HepG2 (cell line): ENCODE results near the gene OR4N2. TPM values are rescaled to one million over a fixed set of nuclear protein-coding genes. Genes with fewer than 3 reads are reported as not detected.
"Not testable (repeated sequence)": the region's sequence is repeated elsewhere in the genome, so short reads cannot be mapped to it uniquely, and the experiment has no call there.

ENCODE experiments used
- ATAC-seq: fragments of 200-7000 bp; cut with Tn5 transposase; 3 replicates; pipeline ENCODE4 v1.9.1; 2020; ENCODE audit warnings: mild to moderate bottlenecking, moderate library complexity
- Bru-seq: library from RNA; stranded (reverse); fragments of 400-500 nt; gene quantifications from one replicate; lab custom pipeline; 2021; lab: Mats Ljungman, UMichigan
- BruChase-seq, 2 experiments: library from RNA; stranded (reverse); fragments of 400-500 nt; gene quantifications; one replicate each; lab custom pipeline; 2021; lab: Mats Ljungman, UMichigan
- BruUV-seq: library from RNA; stranded (reverse); fragments of 400-500 nt; replicated peaks from 2 replicates; lab custom pipeline; 2021; lab: Mats Ljungman, UMichigan
- CTCF ChIA-PET: fragments of 300-600 bp; formaldehyde crosslinking; extraction: SDS; loops from one replicate; lab custom pipeline; 2021; ENCODE audit warnings: low total read pairs, inconsistent platforms, low intra/inter-chr PET ratio; lab: Yijun Ruan, JAX
- POLR2A ChIA-PET: fragments of 350-600 bp; sonication (Branson Sonifier 250); formaldehyde crosslinking; loops from one replicate; lab custom pipeline; 2020; ENCODE audit warnings: antibody characterized with exemption, inconsistent platforms; lab: Yijun Ruan, JAX
- DNase-seq: peaks from one replicate; pipeline ENCODE4 v3.0.0-alpha.2; 2015; ENCODE audit warnings: low spot score
- FAIRE-seq: peaks from 3 replicates; lab custom pipeline; 2011; peaks lifted over from hg19 to GRCh38; lab: Jason Lieb, UNC
- H2AFZ ChIP-seq: one replicate; pipeline ENCODE4 v1.6.1; 2011; ENCODE audit warnings: low read length, inconsistent platforms
- H3K27ac ChIP-seq: fragments of 300-600 bp; 3 replicates; pipeline ENCODE4 v1.8.0; 2011; ENCODE audit warnings: mixed run types, mild to moderate bottlenecking, mixed read lengths, low read length, inconsistent platforms; ENCODE audit not compliant: insufficient read depth; ENCODE audit errors: extremely low read length
- H3K27me3 ChIP-seq, 2 experiments: fragments of 200-600 bp in 1 of 2; 2 replicates in 1 of 2; 3 replicates in 1 of 2; pipeline versions ENCODE4 v1.6.0 to v1.8.0; 2011; ENCODE audit warnings: low read length in 2 of 2, mild to moderate bottlenecking in 2 of 2, moderate library complexity in 2 of 2, inconsistent platforms in 1 of 2; ENCODE audit not compliant: insufficient read depth in 2 of 2, control insufficient read depth in 1 of 2
- H3K36me3 ChIP-seq, 2 experiments: fragments of 200-600 bp in 1 of 2; replicated peaks in 1 of 2; 2 replicates in 1 of 2; 3 replicates in 1 of 2; pipeline versions ENCODE4 v1.5.1 to v1.8.0; 2011; ENCODE audit warnings: low read length in 2 of 2, inconsistent platforms in 1 of 2; ENCODE audit not compliant: insufficient read depth in 2 of 2, control insufficient read depth in 1 of 2
- H3K4me1 ChIP-seq: 2 replicates; pipeline ENCODE4 v1.5.1; 2012; ENCODE audit warnings: low read length, inconsistent platforms; ENCODE audit not compliant: insufficient read depth
- H3K4me2 ChIP-seq: 2 replicates; pipeline ENCODE4 v1.6.0; 2011; ENCODE audit warnings: low read depth, low read length, inconsistent platforms
- H3K4me3 ChIP-seq, 3 experiments: fragments of 200-600 bp in 1 of 3; sonication (generic), shearing (Covaris generic) in 1 of 3; replicated peaks in 1 of 3; 2 replicates each; pipeline ENCODE4 v1.5.1; 2011 to 2016; ENCODE audit warnings: low read length in 3 of 3, inconsistent platforms in 2 of 3, low read depth in 2 of 3, mild to moderate bottlenecking in 2 of 3, control low read depth in 1 of 3, mixed read lengths in 1 of 3; ENCODE audit not compliant: insufficient read depth in 1 of 3
- H3K79me2 ChIP-seq: one replicate; pipeline ENCODE4 v1.6.1; 2011; ENCODE audit warnings: low read length, inconsistent platforms; ENCODE audit not compliant: insufficient read depth
- H3K9ac ChIP-seq: 2 replicates; pipeline ENCODE4 v1.6.0; 2011; ENCODE audit warnings: mild to moderate bottlenecking, low read depth, low read length, inconsistent platforms; ENCODE audit not compliant: insufficient read depth
- H3K9me3 ChIP-seq: 2 replicates; pipeline ENCODE4 v1.5.1; 2012; ENCODE audit warnings: mild to moderate bottlenecking, low read length
- H4K20me1 ChIP-seq: 2 replicates; pipeline ENCODE4 v1.6.0; 2011; ENCODE audit warnings: inconsistent platforms, mild to moderate bottlenecking, low read length, moderate library complexity; ENCODE audit not compliant: insufficient read depth
- FOXO1 ChIP-seq: sonication (generic); formaldehyde crosslinking; IDR thresholded peaks from 2 replicates; pipeline ENCODE4 v1.4.0; 2020; ENCODE audit warnings: missing genetic modification reagents
- KAT2B ChIP-seq: fragments of 150-350 bp; IDR thresholded peaks from 2 replicates; pipeline ENCODE4 v1.6.1; 2014; ENCODE audit warnings: low read depth, low read length, borderline replicate concordance
- SOX13 ChIP-seq, 3 experiments: fragments of 450-650 bp in 1 of 3; sonication (generic) in 1 of 3; formaldehyde crosslinking in 1 of 3; IDR thresholded peaks in 2 of 3; conservative IDR thresholded peaks in 1 of 3; 2 replicates each; pipeline versions ENCODE4 v1.5.0 to v1.6.1; 2016 to 2020; ENCODE audit warnings: antibody characterized with exemption in 1 of 3, mild to moderate bottlenecking in 1 of 3, missing compliant biosample characterization in 1 of 3, missing genetic modification reagents in 1 of 3, moderate library complexity in 1 of 3
- USF2 ChIP-seq, 2 experiments: sonication (generic) in 1 of 2; formaldehyde crosslinking in 1 of 2; IDR thresholded peaks; 2 replicates each; pipeline versions ENCODE4 v1.5.1 to v1.6.1; 2011 to 2020; ENCODE audit warnings: borderline replicate concordance in 1 of 2, low read depth in 1 of 2, low read length in 1 of 2, mild to moderate bottlenecking in 1 of 2, missing genetic modification reagents in 1 of 2, moderate library complexity in 1 of 2
- ZNF225 ChIP-seq: sonication (generic); formaldehyde crosslinking; IDR thresholded peaks from 2 replicates; pipeline ENCODE4 v1.4.0; 2020; ENCODE audit warnings: mild to moderate bottlenecking, missing genetic modification reagents
- ZNF704 ChIP-seq: sonication (generic); formaldehyde crosslinking; IDR thresholded peaks from 2 replicates; pipeline ENCODE4 v1.8.1; 2023; ENCODE audit warnings: mild to moderate bottlenecking, inconsistent platforms, moderate library complexity, missing genetic modification reagents, borderline replicate concordance
- WGBS: methylation state at CpG from one replicate; pipeline ENCODE4 v1.1.6; 2017; ENCODE audit warnings: low lambda C conversion rate; 5-methylcytosine and 5-hydroxymethylcytosine counted together
- in situ Hi-C: cut with HindIII; loops from 2 replicates; pipeline ENCODE4 v1.10.0; 2017; ENCODE audit warnings: low pct_unique_long_range_greater_than_20kb; ENCODE audit not compliant: extremely low pct_ligation_motif_present
- intact Hi-C: fragments of 100-400 bp; cut with micrococcal nuclease; formaldehyde crosslinking; loops from one replicate; pipeline ENCODE4 v1.10.0; 2022; ENCODE audit not compliant: unreplicated experiment
- long read RNA-seq, 2 experiments: library from RNA in 1 of 2; library from polyadenylated mRNA in 1 of 2; stranded (forward) in 1 of 2; unstranded in 1 of 2; transcript quantifications; one replicate each; pipeline ENCODE4 v2.0.0, GENCODE V29; 2019 to 2022
- polyA minus RNA-seq, 3 experiments: library from RNA; depleted of rRNA, polyadenylated mRNA; stranded (reverse); fragments of >200 nt; gene quantifications; 2 replicates each; pipeline ENCODE4 v1.2.3, GENCODE V29; 2011; ENCODE audit warnings: low replicate concordance in 1 of 3
- polyA plus RNA-seq, 8 experiments: library from polyadenylated mRNA; depleted of rRNA in 3 of 8; stranded (reverse) in 7 of 8; unstranded in 1 of 8; fragments of >200 nt; fragmentation: Illumina TruSeq in 4 of 8; extraction: Trizol in 4 of 8; gene quantifications; 2 replicates each; pipeline versions ENCODE4 v1.2.1 to v1.2.3, GENCODE V29; 2011 to 2016; ENCODE audit warnings: low read depth in 4 of 8, missing spikeins in 1 of 8, mixed read lengths in 1 of 8; ENCODE audit not compliant: insufficient read depth in 1 of 8
- total RNA-seq, 5 experiments: library from RNA; depleted of rRNA; stranded (reverse); fragments of >200 nt; fragmentation: Illumina TruSeq; extraction: Trizol; gene quantifications; 2 replicates each; pipeline ENCODE4 v1.2.3, GENCODE V29; 2016; ENCODE audit warnings: low read depth in 1 of 5
- TF ChIP-seq, protein P1 (sequence below): sonication (generic); formaldehyde crosslinking; IDR thresholded peaks from 2 replicates; pipeline ENCODE4 v1.4.0; 2020; ENCODE audit warnings: missing genetic modification reagents, borderline replicate concordance

OR4N2 gene
- not detected in 2 replicates for total RNA-seq (2016; rRNA removed; fragmentation: Illumina TruSeq; extraction: Trizol)
- not detected in 2 replicates for total RNA-seq (2016; cell fraction: cytosol; rRNA removed; fragmentation: Illumina TruSeq; extraction: Trizol; ENCODE audit: low read depth)
- not detected in 2 replicates for total RNA-seq (2016; cell fraction: insoluble cytoplasmic fraction; rRNA removed; fragmentation: Illumina TruSeq; extraction: Trizol)
- not detected in 2 replicates for total RNA-seq (2016; cell fraction: membrane; rRNA removed; fragmentation: Illumina TruSeq; extraction: Trizol)
- total RNA-seq (2016; cell fraction: nucleus; rRNA removed; fragmentation: Illumina TruSeq; extraction: Trizol), result not detected in 2 replicates
- not detected in 2 replicates for polyA plus RNA-seq (2011; rRNA removed)
- not detected in 2 replicates for polyA plus RNA-seq (2011; cell fraction: cytosol; rRNA removed)
- not detected in 2 replicates for polyA plus RNA-seq (2011; cell fraction: nucleus; rRNA removed)
- not detected in 2 replicates for polyA plus RNA-seq (2012)
- polyA plus RNA-seq (2016; cell fraction: cytosol; fragmentation: Illumina TruSeq; extraction: Trizol; ENCODE audit: low read depth), result not detected in 2 replicates
- polyA plus RNA-seq (2016; cell fraction: insoluble cytoplasmic fraction; fragmentation: Illumina TruSeq; extraction: Trizol; ENCODE audit: low read depth), result not detected in 2 replicates
- polyA plus RNA-seq (2016; cell fraction: membrane; fragmentation: Illumina TruSeq; extraction: Trizol; ENCODE audit: low read depth), result not detected in 2 replicates
- polyA plus RNA-seq (2016; cell fraction: nucleus; fragmentation: Illumina TruSeq; extraction: Trizol; ENCODE audit: insufficient read depth, low read depth), result not detected in 2 replicates
- not detected in 2 replicates for polyA minus RNA-seq (2011; rRNA and poly(A)+ RNA removed; ENCODE audit: low replicate concordance)
- polyA minus RNA-seq (2011; cell fraction: cytosol; rRNA and poly(A)+ RNA removed), result not detected in 2 replicates
- not detected in 2 replicates for polyA minus RNA-seq (2011; cell fraction: nucleus; rRNA and poly(A)+ RNA removed)
- Bru-seq, nascent RNA, result not detected
- BruChase-seq, experiment 1, labeled RNA remaining after a 6-hour chase, result not detected
- BruChase-seq, experiment 2, labeled RNA remaining after a 2-hour chase, result not detected
- long read RNA-seq, experiment 1, result 0 reads
- long read RNA-seq, experiment 2, result 0 reads

- CTCF ChIA-PET, intact Hi-C loops, H3K27me3 ChIP-seq, H3K79me2 ChIP-seq, H3K4me2 ChIP-seq, in situ Hi-C loops, H3K9ac ChIP-seq, H3K4me1 ChIP-seq, H3K9me3 ChIP-seq, ATAC-seq, H4K20me1 ChIP-seq, FAIRE-seq, POLR2A ChIA-PET, H2AFZ ChIP-seq, H3K27ac ChIP-seq, H3K4me3 ChIP-seq, DNase-seq, BruUV-seq, H3K36me3 ChIP-seq: not testable (repeated sequence)
- WGBS, result 0% methylated on average over 1 of the region's 1 CpG
Observed at GRCh38 chr14:19803470-19803869, at the start of gene OR4N2. TSS of gene OR4N2 (plus strand) at chr14:19803770. CDS start at chr14:19827449, 23,679 bp downstream.

DNA sequence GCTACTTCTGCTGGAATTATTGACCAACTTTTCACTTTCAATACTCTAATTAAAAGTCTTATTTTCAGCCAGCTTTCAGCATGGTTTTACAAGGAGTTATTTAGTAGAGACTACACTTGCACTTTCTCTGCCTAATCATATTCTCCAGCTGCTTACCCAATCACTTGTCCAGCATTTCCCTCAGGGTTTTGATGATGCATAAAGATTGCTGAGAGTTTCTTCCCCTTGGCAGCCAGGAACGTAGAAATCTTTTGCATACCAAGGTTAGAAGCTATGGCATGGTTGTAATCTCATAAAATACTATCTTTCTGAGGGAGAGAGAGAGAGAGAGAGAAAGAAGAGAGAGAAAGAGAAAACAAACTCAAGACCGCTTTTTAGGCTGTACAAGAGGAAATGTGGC, 49.4 kb upstream of the OR4N2 start:
- POLR2A ChIA-PET, result no interaction called here
- ATAC-seq (no peak), FAIRE-seq (no peak)
- TF ChIP-seq KAT2B, result no peak
- TF ChIP-seq, protein P1, sequence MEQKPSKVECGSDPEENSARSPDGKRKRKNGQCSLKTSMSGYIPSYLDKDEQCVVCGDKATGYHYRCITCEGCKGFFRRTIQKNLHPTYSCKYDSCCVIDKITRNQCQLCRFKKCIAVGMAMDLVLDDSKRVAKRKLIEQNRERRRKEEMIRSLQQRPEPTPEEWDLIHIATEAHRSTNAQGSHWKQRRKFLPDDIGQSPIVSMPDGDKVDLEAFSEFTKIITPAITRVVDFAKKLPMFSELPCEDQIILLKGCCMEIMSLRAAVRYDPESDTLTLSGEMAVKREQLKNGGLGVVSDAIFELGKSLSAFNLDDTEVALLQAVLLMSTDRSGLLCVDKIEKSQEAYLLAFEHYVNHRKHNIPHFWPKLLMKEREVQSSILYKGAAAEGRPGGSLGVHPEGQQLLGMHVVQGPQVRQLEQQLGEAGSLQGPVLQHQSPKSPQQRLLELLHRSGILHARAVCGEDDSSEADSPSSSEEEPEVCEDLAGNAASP (CRISPR knock-in tag), result no peak
- TF ChIP-seq FOXO1 (CRISPR knock-in tag), result no peak
- no peak for TF ChIP-seq ZNF704 (CRISPR knock-in tag)
- TF ChIP-seq ZNF225 (CRISPR knock-in tag), result no peak
- TF ChIP-seq SOX13 (IDR thresholded peaks at IDR 0.05), result no peak
- no peak for TF ChIP-seq SOX13 (CRISPR knock-in tag; conservative IDR thresholded peaks at IDR 0.05 in 1 of 2, IDR thresholded peaks at IDR 0.05 in 1 of 2)
- TF ChIP-seq USF2 (IDR thresholded peaks at IDR 0.05; ENCODE audit: low read depth, low read length), result no peak
- no peak for TF ChIP-seq USF2 (CRISPR knock-in tag; IDR thresholded peaks at IDR 0.05; ENCODE audit: borderline replicate concordance)

More for the DNA sequence above, 49.4 kb upstream of the OR4N2 start:
- no peak overlapping the region for H3K4me3 ChIP-seq
- no peaks in the 10 kb centered on the region for H3K79me2 ChIP-seq
- CTCF ChIA-PET, result no interaction called here
- H3K4me1 ChIP-seq, result no peaks in the 10 kb centered on the region
- H3K27ac ChIP-seq, result no peak overlapping the region
- intact Hi-C loops, result no loop called here
- DNase-seq, result no peak
- H3K27me3 ChIP-seq, result no peaks in the 10 kb centered on the region
- in situ Hi-C loops, result no loop called here
- H3K4me2 ChIP-seq, result no peak overlapping the region
- WGBS, result 1% methylated on average over 2 of the region's 2 CpGs
- no peaks in the 10 kb centered on the region for H3K9me3 ChIP-seq
- no peak overlapping the region for H3K9ac ChIP-seq
- H2AFZ ChIP-seq, result no peak overlapping the region
- no TSS peak for BruUV-seq
- no peaks in the 10 kb centered on the region for H4K20me1 ChIP-seq
- H3K36me3 ChIP-seq, result no peaks in the 10 kb centered on the region
